NCI-H1694 (cell line): ENCODE results near the gene TRPM7.
"Not testable (repeated sequence)": the region's sequence is repeated elsewhere in the genome, so short reads cannot be mapped to it uniquely, and the experiment has no call there.

ENCODE experiments used
- DNase-seq: peaks from one replicate; lab custom pipeline; 2025; lab: John Stamatoyannopoulos, UW

Gene TRPM7

GRCh38 chr15:50655555-50655954 lies 31.0 kb downstream of the TRPM7 start:
- DNase-seq: no peak

- DNase-seq: no peak
These were observed 33.3 kb downstream of the TRPM7 start for GRCh38 chr15:50653156-50653743.

GRCh38 chr15:50652671-50653070 lies 33.9 kb downstream of the TRPM7 start:
- no peak for DNase-seq

GRCh38 chr15:50641318-50641717 lies 45.3 kb downstream of the TRPM7 start:
- no peak for DNase-seq

- no peak for DNase-seq
These were observed 50.5 kb downstream of the TRPM7 start for GRCh38 chr15:50636146-50636545.

- no peak for DNase-seq
These were observed 52.9 kb downstream of the TRPM7 start for GRCh38 chr15:50633653-50634052.

- no peak for DNase-seq
These were observed 58.2 kb downstream of the TRPM7 start for GRCh38 chr15:50628421-50628820.

- no peak for DNase-seq
These were observed 59.1 kb downstream of the TRPM7 start for GRCh38 chr15:50627351-50628055.

GRCh38 chr15:50624616-50625168 lies 61.9 kb downstream of the TRPM7 start:
- DNase-seq: no peak

GRCh38 chr15:50622361-50622943 lies 64.1 kb downstream of the TRPM7 start:
- DNase-seq: not testable (repeated sequence)

- DNase-seq: not testable (repeated sequence)
These were observed 69.6 kb downstream of the TRPM7 start for GRCh38 chr15:50616960-50617359.

GRCh38 chr15:50616554-50616953 lies 70.0 kb downstream of the TRPM7 start:
- DNase-seq: not testable (repeated sequence)

- no peak for DNase-seq
These were observed 73.0 kb downstream of the TRPM7 start for GRCh38 chr15:50613600-50613999.

- DNase-seq: no peak
These were observed 79.5 kb downstream of the TRPM7 start for GRCh38 chr15:50607129-50607528.

- no peak for DNase-seq
These were observed 81.1 kb downstream of the TRPM7 start for GRCh38 chr15:50605462-50605861.

GRCh38 chr15:50602028-50602427 lies 84.6 kb downstream of the TRPM7 start:
- DNase-seq: not testable (repeated sequence)

- DNase-seq: no peak
These were observed 92.3 kb downstream of the TRPM7 start for GRCh38 chr15:50594311-50594710.

GRCh38 chr15:50593761-50594160 lies 92.8 kb downstream of the TRPM7 start:
- no peak for DNase-seq

- no peak for DNase-seq
These were observed 96.3 kb downstream of the TRPM7 start for GRCh38 chr15:50590288-50590687.

GRCh38 chr15:50577492-50577891 lies 109.1 kb downstream of the TRPM7 start:
- DNase-seq: no peak

- DNase-seq: no peak
These were observed 110.4 kb downstream of the TRPM7 start for GRCh38 chr15:50576166-50576565.

GRCh38 chr15:50573842-50574241 lies 112.8 kb downstream of the TRPM7 start:
- DNase-seq: not testable (repeated sequence)

GRCh38 chr15:50563756-50564155 lies 122.8 kb downstream of the TRPM7 start:
- no peak for DNase-seq
